Endothelial cell of umbilical vein (primary cell): ENCODE results near the gene ZNF415. TPM values are rescaled to one million over a fixed set of nuclear protein-coding genes. Genes with fewer than 3 reads are reported as not detected.
A peak's percentile ranks its signal among the peaks of the same experiment; 100 is the strongest.

Source experiments
- BruUV-seq: library from RNA; stranded (reverse); fragments of 400-500 nt; replicated peaks from 2 replicates; lab custom pipeline; 2021; lab: Mats Ljungman, UMichigan
- CTCF ChIA-PET: fragments of 300-600, 350-600 bp; sonication (Branson Sonifier 250); formaldehyde crosslinking; loops from one replicate; lab custom pipeline; 2021; ENCODE audit warnings: antibody characterized with exemption, inconsistent platforms; lab: Charles Lee
- POLR2A ChIA-PET: fragments of 300-600, 350-600 bp; sonication (Branson Sonifier 250); formaldehyde crosslinking; loops from one replicate; lab custom pipeline; 2021; ENCODE audit warnings: antibody characterized with exemption, inconsistent platforms; lab: Charles Lee
- DNase-seq: peaks from one replicate; pipeline ENCODE4 v3.0.0-alpha.2; 2011; ENCODE audit warnings: low read depth, low spot score
- FAIRE-seq: peaks from 2 replicates; lab custom pipeline; 2011; peaks lifted over from hg19 to GRCh38; lab: Jason Lieb, UNC
- H2AFZ ChIP-seq: 2 replicates; pipeline ENCODE4 v1.6.0; 2012; ENCODE audit warnings: low read depth, low read length, control low read depth, inconsistent platforms
- H3K27ac ChIP-seq: 2 replicates; pipeline ENCODE4 v1.5.1; 2011; ENCODE audit warnings: low read depth, mild to moderate bottlenecking, control low read depth, low read length, moderate library complexity; ENCODE audit not compliant: insufficient read depth
- H3K27me3 ChIP-seq, 2 experiments: 2 replicates each; pipeline versions ENCODE4 v1.6.0 to v1.6.1; 2011; ENCODE audit warnings: low read length in 2 of 2, mixed read lengths in 1 of 2; ENCODE audit not compliant: control insufficient read depth in 2 of 2, insufficient read depth in 2 of 2
- H3K36me3 ChIP-seq, 2 experiments: 2 replicates in 1 of 2; 3 replicates in 1 of 2; pipeline ENCODE4 v1.5.1; 2011; ENCODE audit warnings: low read length in 2 of 2, mild to moderate bottlenecking in 1 of 2, moderate library complexity in 1 of 2; ENCODE audit not compliant: control insufficient read depth in 2 of 2, insufficient read depth in 2 of 2; ENCODE audit errors: extremely low read depth in 1 of 2
- H3K4me1 ChIP-seq: 3 replicates; pipeline ENCODE4 v1.5.1; 2011; ENCODE audit warnings: mild to moderate bottlenecking, low read length; ENCODE audit not compliant: control insufficient read depth, insufficient read depth; ENCODE audit errors: extremely low read depth
- H3K4me2 ChIP-seq: 2 replicates; pipeline ENCODE4 v1.6.1; 2011; ENCODE audit warnings: low read length, control low read depth, mixed read lengths; ENCODE audit not compliant: insufficient read depth
- H3K4me3 ChIP-seq, 3 experiments: fragments of 200-600 bp in 1 of 3; sonication (generic), shearing (Covaris generic) in 1 of 3; replicated peaks in 1 of 3; 2 replicates each; pipeline ENCODE4 v1.5.1; 2011 to 2016; ENCODE audit warnings: control low read depth in 3 of 3, low read length in 3 of 3, mild to moderate bottlenecking in 2 of 3, inconsistent platforms in 1 of 3, low read depth in 1 of 3, moderate library complexity in 1 of 3; ENCODE audit not compliant: insufficient read depth in 1 of 3
- H3K79me2 ChIP-seq: 2 replicates; pipeline ENCODE4 v1.6.0; 2012; ENCODE audit warnings: low read length, inconsistent platforms; ENCODE audit not compliant: control insufficient read depth, insufficient read depth
- H3K9ac ChIP-seq: replicated peaks from 2 replicates; pipeline ENCODE3; 2011; ENCODE audit warnings: low read length, control low read depth; ENCODE audit not compliant: insufficient read depth; ENCODE audit errors: extremely low read depth
- H3K9me1 ChIP-seq: replicated peaks from 3 replicates; pipeline ENCODE4 v1.6.0; 2011; ENCODE audit warnings: mild to moderate bottlenecking, low read length; ENCODE audit not compliant: control insufficient read depth, insufficient read depth; ENCODE audit errors: extremely low read depth
- H3K9me3 ChIP-seq: replicated peaks from 2 replicates; pipeline ENCODE4 v1.5.1; 2012; ENCODE audit warnings: low read length, inconsistent platforms; ENCODE audit not compliant: control insufficient read depth, insufficient read depth
- H4K20me1 ChIP-seq: replicated peaks from 2 replicates; pipeline ENCODE3; 2011; ENCODE audit warnings: mild to moderate bottlenecking, low read length; ENCODE audit not compliant: control insufficient read depth, insufficient read depth; ENCODE audit errors: extremely low read depth
- EZH2 ChIP-seq: IDR thresholded peaks from 2 replicates; pipeline ENCODE4 v1.6.1; 2012; ENCODE audit warnings: borderline replicate concordance, low read depth, mild to moderate bottlenecking, moderate library complexity, low read length, inconsistent platforms; ENCODE audit not compliant: severe bottlenecking
- FOS ChIP-seq: IDR thresholded peaks from 2 replicates; pipeline ENCODE4 v1.6.1; 2011; ENCODE audit warnings: mild to moderate bottlenecking, low read length, moderate library complexity, borderline replicate concordance; ENCODE audit not compliant: insufficient read depth
- GATA2 ChIP-seq: IDR thresholded peaks from 2 replicates; pipeline ENCODE4 v1.7.0; 2011; ENCODE audit warnings: low read depth, mild to moderate bottlenecking, moderate library complexity, mixed read lengths, low read length; ENCODE audit not compliant: insufficient read length, insufficient read depth
- JUN ChIP-seq: IDR thresholded peaks from 2 replicates; pipeline ENCODE4 v1.6.1; 2011; ENCODE audit warnings: borderline replicate concordance, low read depth; ENCODE audit not compliant: insufficient read length, insufficient read depth
- MAX ChIP-seq: IDR thresholded peaks from 2 replicates; pipeline ENCODE4 v1.6.1; 2011; ENCODE audit not compliant: insufficient read depth, insufficient read length
- MYC ChIP-seq: IDR thresholded peaks from one replicate; pipeline ENCODE4 v1.6.1; 2011; ENCODE audit warnings: mild to moderate bottlenecking, low read depth, low read length
- POLR2A ChIP-seq: IDR thresholded peaks from 2 replicates; pipeline ENCODE4 v1.6.1; 2012; ENCODE audit warnings: low read depth, mild to moderate bottlenecking, control low read depth, low read length
- POLR2AphosphoS5 ChIP-seq: IDR thresholded peaks from 2 replicates; pipeline ENCODE4 v1.6.1; 2012; ENCODE audit warnings: low read depth, mild to moderate bottlenecking, control low read depth, low read length, moderate library complexity; ENCODE audit not compliant: insufficient read depth
- dilution Hi-C: fragments of 300-500 bp; cut with MboI; formaldehyde crosslinking; loops from one replicate; pipeline ENCODE4 v1.15.0; 2019; ENCODE audit warnings: low sequenced_read_pairs; ENCODE audit not compliant: extremely low pct_ligation_motif_present
- intact Hi-C: fragments of 100-400 bp; cut with micrococcal nuclease; formaldehyde crosslinking; loops from one replicate; pipeline ENCODE4 v1.10.0; 2022
- polyA plus RNA-seq, 4 experiments: library from polyadenylated mRNA; depleted of rRNA in 3 of 4; stranded (reverse) in 3 of 4; unstranded in 1 of 4; fragments of >200 nt; gene quantifications; 2 replicates each; pipeline versions ENCODE4 v1.2.1 to v1.2.3, GENCODE V29; 2011 to 2012; ENCODE audit warnings: missing spikeins in 1 of 4
- total RNA-seq: library from RNA; stranded (reverse); gene quantifications from 2 replicates; pipeline ENCODE4 v1.2.3, GENCODE V29; 2021
- TF ChIP-seq, protein P1 (sequence below), 2 donors: IDR thresholded peaks; 1 replicate in 1 of 2; 2 replicates in 1 of 2; pipeline ENCODE4 v1.5.1; 2011; ENCODE audit warnings: low read length in 2 of 2, mild to moderate bottlenecking in 2 of 2, moderate library complexity in 2 of 2, control low read depth in 1 of 2, inconsistent platforms in 1 of 2, low read depth in 1 of 2; ENCODE audit not compliant: insufficient read depth in 1 of 2; ENCODE audit errors: extremely low read depth in 1 of 2

The ZNF415 gene
- total and polyA plus RNA-seq, 2 donors (not counting 3 experiments of a cell fraction or from before 2014, with no cell fraction given) = 0.48 to 0.69 TPM

DNA sequence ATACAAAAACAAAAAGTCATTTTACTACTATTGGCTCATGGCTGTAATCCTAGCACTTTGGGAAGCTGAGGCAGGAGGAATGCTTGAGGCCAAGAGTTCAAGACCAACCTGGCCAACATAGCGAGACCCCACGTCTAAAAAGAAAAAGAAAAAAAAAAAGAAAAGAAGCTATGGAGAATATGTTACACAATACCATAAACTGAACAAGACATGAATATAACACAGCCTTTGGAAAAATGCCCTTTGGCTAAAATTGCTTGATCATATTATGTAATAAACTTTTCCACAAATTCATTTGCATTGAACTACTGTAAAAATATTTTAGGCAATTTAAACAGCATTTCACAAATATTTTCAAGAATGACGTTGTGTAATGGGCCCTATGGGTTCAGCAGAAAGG lies 3.7 kb upstream of the ZNF415 start:
- CTCF ChIA-PET = no interaction called here
- dilution Hi-C loops (no loop called here), intact Hi-C loops (no loop called here)
- FAIRE-seq (peak; percentile 12), DNase-seq (no peak)
- no TSS peak for BruUV-seq
- Histone ChIP-seq H3K9me1 (no peaks in the 10 kb centered on the region), H3K9ac (no peak overlapping the region), H3K27me3 (no peaks in the 10 kb centered on the region), H3K79me2 (no peaks in the 10 kb centered on the region), H2AFZ (no peak overlapping the region), H3K27ac (no peak overlapping the region), H4K20me1 (no peaks in the 10 kb centered on the region), H3K9me3 (peaks cover 12% of the 10 kb centered on the region), H3K36me3 (no peaks in the 10 kb centered on the region), H3K4me2 (no peak overlapping the region), H3K4me3 (no peak overlapping the region), H3K4me1 (no peaks in the 10 kb centered on the region)
- TF ChIP-seq MAX (no peak), POLR2A (no peak), POLR2AphosphoS5 (no peak), MYC (no peak), GATA2 (no peak), EZH2 (no peak), JUN (no peak), FOS (no peak)
- TF ChIP-seq, protein P1, sequence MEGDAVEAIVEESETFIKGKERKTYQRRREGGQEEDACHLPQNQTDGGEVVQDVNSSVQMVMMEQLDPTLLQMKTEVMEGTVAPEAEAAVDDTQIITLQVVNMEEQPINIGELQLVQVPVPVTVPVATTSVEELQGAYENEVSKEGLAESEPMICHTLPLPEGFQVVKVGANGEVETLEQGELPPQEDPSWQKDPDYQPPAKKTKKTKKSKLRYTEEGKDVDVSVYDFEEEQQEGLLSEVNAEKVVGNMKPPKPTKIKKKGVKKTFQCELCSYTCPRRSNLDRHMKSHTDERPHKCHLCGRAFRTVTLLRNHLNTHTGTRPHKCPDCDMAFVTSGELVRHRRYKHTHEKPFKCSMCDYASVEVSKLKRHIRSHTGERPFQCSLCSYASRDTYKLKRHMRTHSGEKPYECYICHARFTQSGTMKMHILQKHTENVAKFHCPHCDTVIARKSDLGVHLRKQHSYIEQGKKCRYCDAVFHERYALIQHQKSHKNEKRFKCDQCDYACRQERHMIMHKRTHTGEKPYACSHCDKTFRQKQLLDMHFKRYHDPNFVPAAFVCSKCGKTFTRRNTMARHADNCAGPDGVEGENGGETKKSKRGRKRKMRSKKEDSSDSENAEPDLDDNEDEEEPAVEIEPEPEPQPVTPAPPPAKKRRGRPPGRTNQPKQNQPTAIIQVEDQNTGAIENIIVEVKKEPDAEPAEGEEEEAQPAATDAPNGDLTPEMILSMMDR (IDR thresholded peaks at IDR 0.05; ENCODE audit: extremely low read depth in 1 of 2, insufficient read depth in 1 of 2, low read depth in 1 of 2, low read length in 2 of 2) = no peak
- POLR2A ChIA-PET = no interaction called here
